GM21526 (cell line): ENCODE data around the gene SIX6.
"Not testable (repeated sequence)": the region's sequence is repeated elsewhere in the genome, so short reads cannot be mapped to it uniquely, and the experiment has no call there.

Experiments used
- ATAC-seq: cut with Tn5 transposase; IDR thresholded peaks from one replicate; pipeline ENCODE4 v1.9.1; 2021; ENCODE audit warnings: moderate library complexity; ENCODE audit not compliant: unreplicated experiment, low FRiP score

SIX6 gene

GRCh38 chr14:60508707-60509437 is at the start of gene SIX6:
Gene SIX6, plus strand, starts transcription at chr14:60509146. Its CDS starts 253 bp downstream, at chr14:60509399.
- no peak for ATAC-seq

GRCh38 chr14:60480248-60480647 is 28.7 kb upstream of the SIX6 start:
- ATAC-seq: not testable (repeated sequence)

- no peak for ATAC-seq
Observed at GRCh38 chr14:60482743-60483142, 26.2 kb upstream of the SIX6 start.

- ATAC-seq: no peak
Observed at GRCh38 chr14:60485057-60485597, 23.8 kb upstream of the SIX6 start.

GRCh38 chr14:60485598-60486251 is 23.2 kb upstream of the SIX6 start, which contains the start of gene C14orf39:
Gene C14orf39, minus strand, starts transcription at chr14:60486063. Its CDS starts 985 bp downstream, at chr14:60485078.
- ATAC-seq: no peak

GRCh38 chr14:60487211-60487610 is 21.7 kb upstream of the SIX6 start:
- no peak for ATAC-seq

- ATAC-seq: no peak
Observed at GRCh38 chr14:60488175-60488574, 20.8 kb upstream of the SIX6 start.

GRCh38 chr14:60490270-60490669 is 18.7 kb upstream of the SIX6 start:
- ATAC-seq: no peak

- ATAC-seq: no peak
Observed at GRCh38 chr14:60495946-60496345, 13.0 kb upstream of the SIX6 start.

- no peak for ATAC-seq
Observed at GRCh38 chr14:60502541-60502940, 6.4 kb upstream of the SIX6 start.

GRCh38 chr14:60505448-60505847 is 3.5 kb upstream of the SIX6 start:
- no peak for ATAC-seq

GRCh38 chr14:60506010-60506409 is 2.9 kb upstream of the SIX6 start:
- ATAC-seq: no peak

- no peak for ATAC-seq
Observed at GRCh38 chr14:60506462-60506984, 2.4 kb upstream of the SIX6 start.

GRCh38 chr14:60506985-60507829 is 1.7 kb upstream of the SIX6 start:
- no peak for ATAC-seq

- ATAC-seq: no peak
Observed at GRCh38 chr14:60508363-60508706, 611 bp upstream of the SIX6 start.

- ATAC-seq: no peak
Observed at GRCh38 chr14:60509438-60510253, 700 bp downstream of the SIX6 start.

- no peak for ATAC-seq
Observed at GRCh38 chr14:60510254-60510950, 1.5 kb downstream of the SIX6 start.

- no peak for ATAC-seq
Observed at GRCh38 chr14:60510951-60511599, 2.1 kb downstream of the SIX6 start.

GRCh38 chr14:60512126-60512525 is 3.2 kb downstream of the SIX6 start:
- ATAC-seq: no peak
